Muscle of back (tissue), 11 donors: ENCODE measurements around the gene PCSK6. TPM values are rescaled to one million over a fixed set of nuclear protein-coding genes. Genes with fewer than 3 reads are reported as not detected.
A peak's percentile ranks its signal among the peaks of the same experiment; 100 is the strongest.

Experiments
- DNase-seq, 3 donors: peaks; one replicate each; pipeline versions ENCODE4 v3.0.0 to v3.0.0-alpha.2; 2013
- polyA plus RNA-seq, 10 donors: library from polyadenylated mRNA; unstranded; fragments of 120-200 nt; gene quantifications; one replicate each; pipeline ENCODE4 v1.2.1, GENCODE V29; 2013; ENCODE audit not compliant: insufficient read length in 10 of 10

Gene PCSK6
- polyA plus RNA-seq, 10 donors: 9.3 to 18.0 (median 11.3) TPM

DNA sequence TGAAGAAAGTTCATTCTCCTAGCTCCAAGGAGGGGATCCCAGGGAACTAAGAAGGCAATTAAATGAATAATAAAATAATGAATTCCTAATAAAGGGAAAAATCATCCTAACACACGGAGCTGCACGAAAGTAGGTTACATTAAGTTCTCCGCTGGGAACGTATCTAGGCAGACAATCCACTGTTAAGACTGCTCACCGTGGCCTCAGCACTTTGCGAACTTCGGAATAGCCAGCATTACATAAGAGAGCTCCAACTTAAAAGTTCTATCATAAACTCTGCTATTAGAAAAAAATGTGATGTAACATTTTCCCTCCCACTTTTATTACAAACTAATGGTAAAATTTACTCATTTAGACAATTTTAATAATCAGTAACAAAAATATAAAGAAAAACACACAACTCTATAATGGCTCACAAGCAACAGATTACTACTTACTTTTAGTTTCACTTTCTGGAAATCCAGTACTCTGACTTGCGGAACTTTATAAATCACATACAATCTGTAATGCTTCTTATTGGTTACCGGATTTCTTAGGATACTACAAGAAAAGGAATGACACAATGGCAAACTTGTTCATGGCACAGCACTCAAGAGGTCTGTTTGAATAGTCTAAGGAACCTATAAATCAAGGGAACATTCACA is 202.9 kb downstream of the PCSK6 start:
- no peak for DNase-seq

DNA sequence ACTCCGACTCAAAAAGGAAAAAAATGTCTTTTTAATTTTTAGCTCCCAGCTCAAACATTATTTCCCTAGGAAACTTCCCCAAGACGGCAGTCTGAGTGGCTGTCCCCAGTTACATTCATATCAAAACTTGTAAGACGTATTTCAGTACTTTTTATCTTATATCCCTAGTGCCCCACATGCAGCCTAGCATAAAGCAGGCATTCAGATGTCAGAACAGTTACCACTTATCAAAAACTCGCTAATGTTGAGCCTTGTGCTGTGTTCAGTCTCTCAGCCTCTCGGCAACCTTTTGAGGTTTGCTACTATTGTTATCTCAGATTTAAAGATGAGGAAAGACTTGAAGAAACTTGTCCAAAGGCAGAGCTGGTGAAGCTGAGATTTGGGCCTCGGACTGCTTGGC is 205.6 kb downstream of the PCSK6 start:
- no peak for DNase-seq

DNA sequence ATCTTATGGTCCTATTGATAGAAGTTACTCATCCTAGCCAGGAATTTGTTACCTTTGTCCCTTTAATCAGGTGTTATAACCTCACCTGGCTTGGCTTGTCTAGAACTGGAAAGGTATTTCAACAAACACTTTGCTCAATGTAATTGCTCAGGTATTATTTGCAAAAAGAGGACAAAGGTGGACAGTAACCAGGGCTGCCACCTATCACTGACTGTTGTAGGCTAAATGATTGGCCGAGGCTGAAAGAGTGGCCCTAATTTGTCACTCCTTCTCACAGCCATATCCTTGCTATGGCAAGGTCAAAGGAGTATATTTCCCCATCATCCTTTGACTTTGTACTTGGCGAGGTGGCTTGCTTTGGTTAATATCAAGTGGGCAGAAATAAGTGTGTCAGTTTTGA is 209.5 kb downstream of the PCSK6 start:
- DNase-seq: no peak

DNA sequence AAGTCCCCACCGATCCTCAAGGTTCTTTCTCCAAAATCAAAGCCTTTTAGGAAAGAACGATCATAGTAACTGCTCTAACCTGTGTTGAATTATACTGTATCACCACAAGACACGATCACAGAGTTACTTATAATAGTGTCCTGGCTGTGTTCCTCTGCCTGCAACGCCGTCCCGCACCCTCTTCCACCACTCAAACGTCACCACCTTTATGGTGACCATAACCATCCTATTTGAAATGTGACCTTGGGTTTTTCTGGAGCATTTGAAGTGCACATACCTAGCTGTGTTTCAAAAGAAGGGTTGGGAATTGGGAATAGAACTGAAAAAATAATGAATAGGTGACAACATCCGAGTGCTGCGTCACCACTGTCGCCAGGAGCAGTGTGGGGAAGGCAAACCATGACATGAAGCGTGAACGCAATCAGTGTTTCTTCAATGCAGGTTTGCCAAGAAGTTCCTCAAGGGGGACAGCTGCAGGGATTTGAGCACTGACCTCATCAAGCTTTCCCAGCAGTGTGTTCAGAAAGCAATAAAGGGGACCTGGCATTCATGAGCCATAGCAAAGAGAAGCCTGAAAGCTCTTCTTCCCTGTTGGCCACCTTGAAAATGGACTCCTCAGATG is 211.5 kb downstream of the PCSK6 start:
- peak in 1 of 3 donors; percentile 28 for DNase-seq

DNA sequence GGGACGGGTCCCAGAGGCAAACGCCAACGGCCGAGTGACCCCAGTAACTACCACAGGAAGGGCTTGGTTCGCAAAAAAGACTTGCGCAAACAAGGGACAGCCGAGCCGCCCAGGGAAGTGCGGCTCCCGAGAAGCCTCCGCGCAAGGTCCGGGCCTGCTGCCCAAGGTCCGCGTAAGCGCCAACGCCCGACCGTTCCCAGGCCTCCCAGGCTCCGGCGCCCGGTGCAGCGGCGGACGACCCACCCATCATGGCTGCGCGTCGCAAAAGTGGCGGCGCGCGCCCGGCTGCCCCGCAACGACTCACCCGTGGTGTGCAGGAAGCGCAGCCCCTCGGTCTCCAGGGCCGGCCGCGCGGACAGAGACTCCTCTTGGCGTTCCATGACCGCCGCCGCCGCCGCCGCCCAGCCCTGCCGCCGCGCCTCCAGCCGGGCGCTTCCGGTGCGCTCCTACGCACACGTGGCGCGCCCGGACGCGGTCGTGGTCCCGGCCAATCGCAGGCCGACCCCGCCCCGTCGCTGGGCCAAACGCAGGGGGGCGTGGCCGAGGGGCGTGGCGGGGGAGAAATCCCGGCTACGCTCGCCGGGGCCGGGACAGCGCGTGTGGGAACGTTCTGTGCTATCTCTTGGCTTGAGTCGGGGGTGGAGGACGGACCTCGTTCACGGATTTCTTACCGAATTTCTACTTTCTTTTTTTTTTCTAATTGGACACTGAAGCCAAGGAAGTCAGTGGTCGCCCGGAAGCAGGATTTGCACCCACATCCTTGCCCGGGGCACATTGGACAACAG is 212.3 kb downstream of the PCSK6 start, which contains the start of gene SELENOS:
Gene SELENOS (minus strand): TSS at position 448 of the 785 bp plus-strand sequence. CDS start 68 bp downstream, at position 380.
- peak; percentile 91 to 97 (median 95) for DNase-seq

DNA sequence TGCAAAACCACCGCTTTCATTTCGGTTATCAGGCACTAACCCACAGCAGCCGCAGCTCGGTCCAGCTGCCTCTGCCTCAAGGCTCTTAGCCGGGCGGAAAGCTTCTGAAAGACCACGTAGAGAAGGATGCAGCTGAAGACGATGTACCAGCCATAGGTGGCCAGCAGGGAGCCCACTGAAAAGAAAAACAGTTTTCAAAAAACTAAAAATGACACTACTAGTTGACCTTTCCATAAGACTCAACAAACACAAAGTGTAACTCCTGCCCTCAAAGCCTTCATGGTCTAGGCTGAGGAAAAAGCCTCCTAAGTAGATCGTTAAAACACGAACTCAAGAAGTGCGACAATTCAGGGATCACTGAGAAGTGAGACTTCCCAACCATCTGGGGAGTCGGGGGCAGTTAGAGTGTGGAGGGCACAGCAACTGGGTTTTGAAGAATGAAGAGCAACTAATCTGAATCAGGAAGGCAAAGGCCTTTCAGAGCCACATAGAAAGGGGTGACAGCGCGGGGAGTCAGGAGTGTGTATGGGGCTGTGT is 212.9 kb downstream of the PCSK6 start:
- DNase-seq: no peak

DNA sequence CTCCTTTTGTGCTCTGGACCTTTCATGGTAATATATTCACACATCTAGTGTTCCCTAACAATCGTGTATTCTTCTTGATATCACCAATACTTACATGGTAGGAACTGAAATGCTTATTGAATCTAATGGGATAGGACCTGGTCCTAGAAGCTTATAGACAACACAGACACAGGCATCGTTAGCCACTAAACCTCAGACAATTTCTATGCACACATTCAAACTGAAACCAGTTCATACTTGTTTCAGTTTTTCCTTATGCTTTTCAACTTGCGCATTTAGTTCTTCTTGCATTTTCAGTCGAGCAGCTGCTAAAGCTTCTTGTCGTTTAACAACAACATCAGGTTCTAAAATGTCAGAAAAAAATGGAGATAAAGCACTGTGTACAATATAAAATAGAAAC is 214.5 kb downstream of the PCSK6 start:
- no peak for DNase-seq

DNA sequence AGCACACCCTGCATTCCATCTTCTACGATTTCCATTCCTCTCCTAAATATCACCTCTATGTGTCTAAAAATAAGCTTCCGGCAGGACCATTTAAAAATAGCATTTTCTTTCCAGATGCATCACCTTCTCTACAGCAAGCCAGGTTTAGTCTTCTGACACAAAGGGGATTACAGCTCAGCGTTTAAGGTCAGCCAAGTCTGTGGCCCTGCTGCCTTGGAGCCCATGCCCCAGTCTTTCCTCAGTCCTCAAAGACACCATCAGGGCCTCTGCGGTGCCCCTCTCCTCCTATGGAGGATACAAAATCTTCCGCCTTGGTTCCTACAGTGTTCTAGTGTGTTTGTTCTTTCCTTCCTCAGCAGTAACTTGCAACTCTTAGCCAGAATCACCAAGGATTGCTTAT is 216.0 kb downstream of the PCSK6 start:
- DNase-seq: no peak

DNA sequence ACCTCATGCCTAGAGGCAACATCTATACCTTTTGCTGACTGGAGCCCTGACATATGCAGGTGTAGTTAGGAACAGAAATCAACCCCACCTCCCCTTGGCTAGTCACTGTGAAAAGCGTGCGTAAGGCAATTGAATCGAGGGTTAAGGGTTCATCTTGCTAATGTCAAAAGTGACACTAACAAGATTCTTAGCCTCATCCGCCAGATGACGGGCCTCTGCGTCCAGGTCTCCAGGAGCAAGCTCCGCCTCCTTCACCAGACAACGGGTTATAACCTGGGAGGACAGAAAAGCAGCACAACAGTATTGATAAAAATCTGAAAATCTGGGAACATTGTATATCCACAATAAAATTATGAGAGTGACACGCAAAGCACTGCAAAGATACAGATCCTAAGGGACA is 216.9 kb downstream of the PCSK6 start:
- DNase-seq: no peak

DNA sequence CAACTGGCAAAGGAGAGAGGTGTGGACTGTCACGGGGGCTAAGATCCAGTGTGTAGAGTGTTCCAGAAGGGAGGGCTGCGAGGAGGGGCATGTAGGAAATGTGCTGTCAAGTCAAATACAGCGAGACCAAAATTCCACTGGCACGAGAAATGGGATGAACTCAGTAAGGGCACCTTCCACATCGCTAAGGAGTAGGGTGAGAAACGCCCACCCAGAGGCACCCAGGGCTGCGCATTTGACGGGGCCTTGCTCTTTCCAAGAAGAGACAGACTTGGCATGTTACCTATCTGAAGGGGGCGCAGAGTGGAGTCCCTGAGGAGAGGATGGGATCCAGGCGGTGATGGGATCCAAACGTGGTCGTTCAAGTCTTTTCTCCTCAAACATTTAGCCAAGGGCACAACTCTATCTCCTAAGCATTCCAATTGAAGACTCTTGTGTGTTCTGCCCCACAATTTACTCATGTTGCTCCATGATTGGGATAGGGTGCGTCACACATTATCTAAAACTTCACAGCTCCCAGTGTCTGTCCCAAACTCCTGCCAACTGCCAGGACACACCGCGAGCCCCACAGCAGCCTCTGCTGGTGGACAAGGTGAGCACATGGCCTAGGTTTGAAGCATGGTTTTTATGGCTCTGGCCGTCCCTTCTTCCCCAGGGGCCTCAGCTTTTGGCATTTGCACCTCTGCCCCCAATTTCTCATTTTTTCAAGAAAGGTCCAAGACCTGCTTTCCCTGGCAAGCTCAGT is 219.9 kb downstream of the PCSK6 start:
- no peak for DNase-seq

DNA sequence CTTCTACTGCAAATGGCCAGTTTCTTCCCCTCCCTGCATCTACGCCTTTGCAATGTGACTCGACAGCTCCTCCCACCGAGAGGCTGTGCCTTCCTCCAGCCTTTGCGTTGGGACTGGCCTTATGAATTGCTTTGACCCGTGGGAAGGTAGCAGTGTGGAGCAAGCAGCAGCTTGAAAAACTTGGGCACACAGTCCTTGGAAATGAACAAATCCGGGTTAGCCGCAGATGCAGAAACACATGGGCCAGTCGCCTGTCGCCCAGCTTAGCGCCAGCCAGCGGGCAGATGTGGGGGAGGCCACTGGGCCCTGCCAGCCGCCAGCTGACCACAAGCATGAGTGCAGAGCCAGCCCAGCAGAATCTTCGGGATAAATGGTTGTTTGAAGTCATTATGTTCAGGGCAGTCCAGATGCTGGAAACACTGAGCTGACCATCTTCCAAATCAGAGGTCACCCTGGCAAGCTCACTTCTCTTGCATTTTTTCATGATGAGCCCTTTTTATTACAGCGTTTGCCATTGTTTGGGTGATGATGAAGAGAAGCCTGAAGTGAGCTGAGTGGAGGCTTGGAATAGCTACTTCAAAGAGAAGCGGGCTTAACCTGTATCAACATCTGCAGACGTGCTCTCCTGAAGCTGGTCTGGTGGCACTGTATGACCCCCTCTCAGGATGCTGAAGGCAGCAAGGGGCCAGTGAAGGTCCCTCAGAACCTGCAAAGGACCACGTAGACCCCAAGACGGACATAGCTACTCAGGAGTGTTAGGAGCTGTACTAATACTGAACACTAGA is 222.0 kb downstream of the PCSK6 start:
- peak in 2 of 3 donors; percentile 36 to 51 for DNase-seq

DNA sequence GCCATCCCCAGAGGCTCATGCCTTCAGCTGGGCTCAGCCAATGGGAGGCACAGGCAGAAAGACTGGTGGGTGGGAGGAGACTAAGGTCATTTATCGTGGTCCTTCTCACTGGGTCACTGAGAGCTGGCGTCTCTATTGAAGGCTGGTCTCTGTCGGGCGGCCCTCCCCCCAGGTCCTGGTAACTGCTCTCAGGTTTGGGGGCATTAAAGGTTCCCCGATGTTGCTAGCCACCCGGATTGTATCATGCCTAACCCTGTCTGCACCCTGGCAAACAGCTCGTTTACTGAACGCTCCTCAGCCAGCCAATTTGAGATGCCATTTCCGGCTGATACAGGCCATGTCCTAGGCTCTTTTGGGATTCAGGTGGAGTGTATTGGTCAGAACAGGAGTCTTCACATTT is 222.7 kb downstream of the PCSK6 start:
- DNase-seq: no peak

DNA sequence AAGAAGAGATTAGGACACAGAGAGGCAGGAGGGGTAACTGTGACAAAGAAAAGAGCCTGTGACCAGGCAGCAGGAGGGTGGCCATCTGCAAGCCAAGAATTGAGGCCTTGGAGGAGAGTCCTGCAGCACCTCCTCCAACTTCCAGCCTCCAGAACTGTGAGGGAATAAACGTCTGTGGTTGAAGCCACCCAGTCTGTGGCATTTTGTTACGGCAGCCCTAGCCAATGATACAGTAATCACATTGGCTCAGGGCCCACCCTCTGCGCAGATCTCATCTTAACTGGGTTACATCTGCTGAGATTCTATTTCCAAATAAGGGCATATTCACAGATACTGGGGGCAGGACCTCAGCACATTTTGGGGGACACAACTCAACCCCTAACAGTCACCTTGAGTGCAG is 223.5 kb downstream of the PCSK6 start:
- peak in 1 of 3 donors; percentile 25 for DNase-seq

DNA sequence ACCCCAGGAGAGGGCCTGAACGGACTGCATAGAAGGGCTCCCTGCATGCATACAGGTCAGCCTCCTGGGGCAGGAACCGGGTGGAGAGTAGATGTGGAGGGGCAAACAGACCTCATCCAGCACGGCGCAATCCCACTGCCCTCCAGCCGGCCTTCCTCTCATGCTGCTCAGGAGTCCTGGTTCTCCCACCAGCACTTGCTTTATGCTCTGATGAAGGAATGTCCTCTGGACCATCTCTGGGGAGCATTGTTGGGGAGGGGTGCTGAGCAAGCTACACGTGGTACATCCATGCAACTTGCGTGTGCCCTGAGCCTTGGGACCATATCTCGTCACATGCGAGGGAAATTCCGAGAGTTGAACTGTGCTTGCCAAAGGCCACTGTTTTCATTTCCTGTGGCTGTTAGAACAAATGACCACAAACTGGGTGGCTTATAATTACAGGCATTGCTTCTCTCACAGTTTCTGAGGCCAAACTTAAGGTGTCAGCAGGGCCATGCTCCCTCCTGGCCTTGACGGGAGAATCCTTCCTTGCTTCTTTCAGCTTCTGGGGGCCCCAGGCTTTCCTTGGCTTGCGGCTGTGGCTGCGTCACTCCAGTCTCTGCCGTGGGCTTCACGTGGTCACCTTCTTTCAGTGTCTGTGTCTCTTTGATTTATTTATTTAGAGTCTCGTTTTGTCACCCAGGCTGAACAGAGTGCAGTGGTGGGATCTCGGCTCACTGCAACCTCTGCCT is 224.4 kb downstream of the PCSK6 start:
- DNase-seq: peak in 1 of 3 donors; percentile 18

DNA sequence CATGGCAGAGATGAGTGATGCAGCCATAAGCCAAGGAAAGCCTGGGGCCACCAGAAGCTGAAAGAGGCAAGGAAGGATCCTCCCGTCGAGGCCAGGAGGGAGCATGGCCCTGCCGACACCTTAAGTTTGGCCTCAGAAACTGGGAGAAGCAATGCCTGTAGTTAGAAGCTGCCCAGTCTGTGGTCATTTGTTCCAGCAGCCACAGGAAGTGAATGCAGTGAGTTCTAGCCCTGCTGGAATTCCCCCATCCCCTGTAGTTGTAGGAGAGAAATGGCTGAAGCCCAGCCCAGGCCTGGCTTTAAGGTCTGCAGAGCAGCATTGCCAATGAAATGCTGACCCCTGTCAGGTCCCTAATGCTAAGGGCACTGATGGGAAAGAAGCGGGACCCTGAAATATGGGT is 225.5 kb downstream of the PCSK6 start:
- DNase-seq: no peak

DNA sequence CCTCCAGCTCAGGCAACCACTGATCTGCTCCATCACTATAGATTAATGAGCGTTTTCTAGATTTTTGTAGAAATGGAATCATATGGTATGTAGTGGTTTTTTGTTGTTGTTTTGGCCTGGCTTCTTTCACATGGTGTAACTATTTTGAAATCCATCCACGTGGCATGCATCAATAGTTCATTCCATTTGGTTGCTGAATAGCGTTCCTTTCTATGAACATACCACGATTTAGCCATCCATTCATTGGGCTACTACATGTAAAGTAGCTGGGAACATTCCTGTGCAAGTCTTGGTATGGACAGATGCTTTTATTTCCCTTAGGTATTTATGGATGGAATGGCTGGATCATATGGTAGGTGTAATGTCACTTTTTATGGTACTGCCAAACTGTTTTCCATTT is 227.0 kb downstream of the PCSK6 start:
- no peak for DNase-seq

DNA sequence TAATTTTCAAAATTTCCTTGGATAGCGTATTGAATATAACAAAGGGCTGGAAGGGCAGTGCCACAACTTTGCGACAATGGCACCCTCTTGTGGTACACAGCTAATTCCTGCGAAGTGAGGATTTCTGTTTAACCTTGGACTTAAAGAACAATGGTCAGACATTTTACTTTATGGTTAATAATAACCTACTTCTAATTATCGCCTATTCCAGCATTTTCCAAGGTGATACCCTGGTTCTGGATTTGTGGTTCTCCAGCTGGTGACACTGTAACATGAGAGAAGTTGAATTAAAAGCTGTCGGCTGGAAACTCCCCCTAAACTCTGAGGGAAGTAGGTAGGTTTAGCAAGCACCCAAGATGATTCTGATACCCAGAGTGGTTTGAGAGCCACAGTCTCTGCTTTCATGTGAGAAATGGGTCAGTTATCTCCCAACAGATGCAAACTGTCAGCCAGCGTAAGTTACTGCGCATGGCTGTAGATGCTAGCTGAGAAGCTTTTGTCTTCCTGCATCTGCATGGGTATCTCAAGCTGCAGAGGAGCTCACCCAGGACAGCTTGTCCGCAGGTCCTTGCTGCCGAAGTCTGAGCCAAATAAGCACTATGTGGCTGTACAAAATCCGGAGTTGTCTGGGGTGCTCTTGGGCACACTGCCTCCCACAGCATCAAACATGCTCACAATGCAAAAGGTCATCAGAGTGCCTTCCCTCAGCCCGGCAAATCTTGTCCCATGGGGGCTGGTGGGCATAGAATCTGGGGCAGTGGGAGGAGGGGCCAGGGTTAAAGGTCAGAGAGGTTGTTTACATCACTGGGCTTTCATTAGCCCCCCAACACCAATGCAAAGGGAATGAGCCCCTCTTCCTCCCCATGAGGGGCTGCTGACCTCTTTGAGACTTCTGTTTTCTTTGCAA is 231.0 kb downstream of the PCSK6 start:
- peak; percentile 66 to 87 (median 82) for DNase-seq

DNA sequence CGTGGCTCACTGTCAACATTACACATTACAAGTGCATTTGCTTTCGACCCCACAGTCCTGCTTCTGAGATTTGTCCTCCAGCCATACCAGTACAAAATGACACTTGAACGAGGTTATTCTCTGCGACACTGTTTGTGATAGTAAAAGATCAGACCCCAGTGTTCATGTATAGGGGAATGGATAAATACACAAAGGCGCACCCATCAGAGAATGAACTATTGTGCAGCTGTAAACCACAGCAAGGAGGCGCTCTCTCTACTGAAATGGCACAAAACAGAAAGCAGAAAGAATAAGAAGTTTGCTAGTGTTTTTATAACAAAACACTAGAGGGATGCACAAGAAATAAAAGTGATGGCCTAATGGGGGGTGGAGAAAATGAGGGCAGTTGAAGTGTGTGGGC is 232.8 kb downstream of the PCSK6 start:
- no peak for DNase-seq

DNA sequence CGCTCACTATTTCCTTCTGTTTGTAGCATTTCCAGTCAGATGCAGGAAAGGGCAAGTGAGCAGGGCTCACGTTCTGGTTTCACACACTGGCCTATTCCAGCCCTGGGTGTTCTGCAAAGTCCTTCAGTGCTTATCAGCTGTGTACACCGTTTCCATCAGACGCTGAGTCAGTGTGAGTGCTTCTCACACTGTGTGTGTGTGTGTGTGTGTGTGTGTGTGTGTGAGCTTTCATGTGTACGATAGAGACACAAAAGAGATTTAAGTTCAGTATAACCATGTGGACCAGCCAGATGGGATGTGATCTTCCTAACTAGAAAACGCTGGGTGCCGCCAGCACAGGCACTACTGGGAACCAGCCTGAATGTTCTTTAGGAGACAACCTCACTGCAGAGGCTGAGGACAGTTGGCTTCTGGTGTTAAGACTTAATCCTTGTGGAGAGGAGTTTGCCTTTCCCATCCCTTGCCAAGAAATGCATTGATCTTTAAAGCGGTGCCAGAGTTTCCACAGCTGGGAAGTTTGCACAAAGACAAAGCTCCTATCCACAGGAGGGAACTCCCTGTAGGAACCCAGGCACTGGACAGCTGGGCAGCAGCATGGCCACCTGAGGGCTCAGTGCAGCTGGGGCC is 233.8 kb downstream of the PCSK6 start:
- peak in 2 of 3 donors; percentile 56 to 87 for DNase-seq
